ENCODE data around the gene ADAM8. TPM values are rescaled to one million over a fixed set of nuclear protein-coding genes. Genes with fewer than 3 reads are reported as not detected.
"Not testable (repeated sequence)": the region's sequence is repeated elsewhere in the genome, so short reads cannot be mapped to it uniquely, and the experiment has no call there.

Gene ADAM8
- polyA plus RNA-seq, 5 donors, result 2.0 to 4.4 (median 2.6) TPM

DNA sequence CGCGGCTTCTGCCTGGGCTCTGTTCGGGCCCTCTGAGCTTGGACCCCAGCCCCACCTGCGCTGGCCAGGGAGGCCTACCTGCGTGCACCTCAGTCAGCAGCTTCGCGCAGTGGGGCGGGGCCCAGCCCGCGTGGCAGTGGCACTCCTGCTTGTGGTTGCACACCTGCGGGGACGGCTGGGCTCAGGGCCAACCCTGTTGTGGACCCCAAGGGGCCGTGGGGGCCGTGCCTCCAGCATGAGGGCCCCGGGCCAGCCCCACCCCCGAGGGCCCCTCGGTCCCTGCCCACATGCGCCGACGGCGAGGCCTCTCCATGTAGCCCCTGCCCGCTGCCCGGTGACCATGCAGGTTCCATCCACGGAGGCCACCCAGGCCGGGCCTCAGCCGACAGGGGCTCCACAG, 7.3 kb downstream of the ADAM8 start:
- DNase-seq, result no peak

- DNase-seq, result no peak
These were observed 8.1 kb downstream of the ADAM8 start for GRCh38 chr10:133268532-133268931.

GRCh38 chr10:133267829-133268228, 8.8 kb downstream of the ADAM8 start:
- no peak for DNase-seq

GRCh38 chr10:133267293-133267692, 9.4 kb downstream of the ADAM8 start:
- DNase-seq, result no peak

DNA sequence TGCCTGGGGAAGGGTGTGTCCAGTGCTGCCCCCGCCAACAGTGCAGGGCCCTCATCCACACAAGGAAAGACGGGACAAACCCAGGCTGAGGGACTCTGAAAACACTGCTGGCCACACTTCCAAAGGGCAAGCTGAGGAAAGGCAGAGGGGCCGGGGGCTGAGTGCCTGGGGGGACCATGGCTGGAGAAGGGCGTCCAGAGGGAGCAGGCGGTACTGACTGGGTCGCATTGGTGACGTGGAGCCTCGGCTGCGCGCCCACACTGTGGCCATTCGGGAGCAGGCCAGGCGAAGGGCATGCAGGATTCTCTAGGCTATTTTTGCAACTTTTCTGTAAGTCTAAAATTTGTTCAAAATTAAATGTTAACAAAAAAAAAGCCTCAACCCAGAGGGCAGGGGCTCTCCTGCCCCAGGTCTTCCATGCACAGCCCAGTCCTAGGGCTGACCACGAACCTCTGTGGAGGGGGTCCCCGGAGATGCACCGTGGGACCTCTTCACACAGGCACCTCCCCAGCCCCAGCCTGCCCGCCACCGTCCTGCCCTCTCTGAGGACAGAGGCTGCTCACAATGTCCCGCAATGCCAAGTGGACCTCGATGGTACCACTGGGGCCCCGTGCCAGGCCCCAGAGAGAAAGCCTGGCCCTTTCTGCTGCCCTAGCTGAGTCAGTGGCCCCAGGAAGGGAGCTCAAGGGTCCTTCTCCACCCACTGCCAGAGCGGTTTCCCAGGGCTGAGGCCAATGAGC, 10.4 kb downstream of the ADAM8 start:
- no peak for DNase-seq

GRCh38 chr10:133265052-133265451, 11.6 kb downstream of the ADAM8 start:
- not testable (repeated sequence) for DNase-seq

- DNase-seq, result no peak
These were observed 12.2 kb downstream of the ADAM8 start for GRCh38 chr10:133264461-133264860.

DNA sequence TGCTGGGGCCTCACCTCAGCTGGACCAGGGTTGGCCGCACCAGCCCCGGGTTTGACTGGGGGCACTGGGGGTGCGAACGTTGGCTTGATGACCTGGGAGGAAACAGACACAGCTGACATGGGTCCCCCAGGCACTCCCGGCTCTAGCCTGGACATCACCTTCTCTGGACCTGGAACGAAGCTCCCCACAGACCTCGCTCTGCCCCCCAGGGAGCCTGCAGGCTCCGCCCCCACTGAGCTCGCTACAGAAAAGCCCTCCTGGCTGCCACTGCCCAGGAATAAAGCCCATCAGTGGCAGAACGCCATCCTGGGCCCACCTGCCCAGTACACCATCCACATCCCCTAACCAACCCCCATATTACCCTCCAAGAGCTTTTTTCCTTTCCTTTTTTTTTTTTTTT, 13.0 kb downstream of the ADAM8 start:
- DNase-seq, result no peak

DNA sequence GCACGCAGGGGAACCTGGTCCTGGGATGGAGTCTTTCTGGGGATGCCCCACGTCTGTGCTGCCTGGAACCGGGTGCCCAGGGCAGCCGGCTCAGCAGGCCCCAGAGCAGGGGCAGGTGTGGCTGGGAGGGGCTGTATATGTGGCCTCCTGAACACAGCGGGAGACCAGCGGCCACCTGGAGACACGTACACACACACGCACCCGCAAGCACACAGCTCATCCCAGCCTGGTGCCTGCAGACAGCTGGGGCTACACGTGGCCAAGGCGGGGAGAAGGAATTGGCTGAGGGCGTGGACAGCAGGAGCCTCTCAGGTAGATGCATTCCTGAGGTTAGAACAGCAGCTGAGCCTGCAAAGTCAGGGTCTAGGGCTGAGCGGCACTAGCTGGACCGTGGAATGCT, 14.0 kb downstream of the ADAM8 start:
- no peak for DNase-seq

DNA sequence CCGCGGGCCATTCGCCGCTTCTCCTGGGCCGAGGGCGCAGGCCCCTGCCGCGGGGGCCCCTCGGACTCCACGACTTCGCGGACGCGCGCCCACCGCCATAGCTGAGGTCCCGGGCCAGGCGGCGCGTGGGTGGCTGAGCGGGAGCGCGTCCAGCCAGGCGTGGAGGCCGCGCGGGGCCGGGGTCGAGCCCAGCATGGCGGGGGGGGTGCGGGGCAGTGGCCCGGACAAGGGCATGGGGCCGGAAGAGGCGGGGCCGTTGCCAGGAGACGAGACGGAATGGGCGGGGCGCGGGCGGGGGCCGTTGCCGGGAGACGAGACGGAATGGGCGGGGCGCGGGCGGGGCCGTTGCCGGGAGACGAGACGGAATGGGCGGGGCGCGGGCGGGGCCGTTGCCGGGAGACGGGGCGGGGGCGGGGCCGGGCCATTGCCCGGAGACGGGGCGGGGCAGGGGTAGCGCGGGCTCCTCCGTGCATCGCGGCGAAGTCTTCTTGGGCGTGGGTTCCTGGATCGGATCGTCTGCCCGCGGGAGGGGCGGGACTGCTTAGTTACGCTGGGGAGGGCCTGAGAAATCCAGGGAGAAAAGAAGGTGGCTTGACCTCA, 14.8 kb downstream of the ADAM8 start:
- DNase-seq, result peak in 1 of 2 donors; percentile 63

DNA sequence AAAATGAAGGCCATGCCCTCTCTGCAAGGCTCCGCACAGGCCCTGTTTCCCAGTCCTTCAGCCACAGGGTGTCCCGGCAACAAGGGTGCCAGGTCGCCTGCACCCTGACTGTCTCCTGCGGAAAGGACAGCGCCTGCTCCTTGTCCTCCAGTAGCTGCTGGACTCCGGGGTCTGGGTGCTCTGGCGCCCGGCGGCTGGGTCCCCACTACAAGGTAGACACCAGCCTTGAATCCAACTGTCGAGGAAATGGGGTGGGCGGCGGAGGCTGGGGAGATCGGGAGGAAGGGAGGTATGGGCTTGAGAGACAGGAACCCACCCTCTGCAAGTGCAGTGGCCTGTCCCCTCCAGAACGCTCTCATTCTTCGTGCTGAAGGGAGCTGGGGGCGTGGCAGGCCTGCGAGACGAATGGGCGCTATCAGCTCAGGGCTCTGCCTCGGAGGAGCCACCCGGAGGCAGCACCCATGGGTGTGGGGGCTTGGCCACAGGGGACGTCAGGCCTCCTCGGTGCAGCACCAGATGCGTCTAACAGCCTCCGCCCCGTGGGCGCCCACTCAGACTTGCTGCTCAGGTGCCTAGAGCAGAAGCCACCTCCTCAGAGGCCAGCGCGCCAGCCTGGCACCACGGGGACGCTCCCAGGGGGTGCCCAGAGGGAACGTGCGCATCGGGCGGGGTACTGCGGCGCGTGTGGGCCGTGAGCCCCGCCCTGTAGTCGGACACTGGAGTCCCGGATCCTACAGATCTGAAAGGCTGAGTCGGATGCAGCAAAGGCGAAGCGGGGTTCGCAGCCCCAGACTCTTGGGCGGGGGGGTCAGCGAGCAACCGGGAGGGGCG, 15.6 kb downstream of the ADAM8 start:
- peak in 1 of 2 donors; percentile 54 for DNase-seq

GRCh38 chr10:133259602-133259989, 17.1 kb downstream of the ADAM8 start:
- no peak for DNase-seq

DNA sequence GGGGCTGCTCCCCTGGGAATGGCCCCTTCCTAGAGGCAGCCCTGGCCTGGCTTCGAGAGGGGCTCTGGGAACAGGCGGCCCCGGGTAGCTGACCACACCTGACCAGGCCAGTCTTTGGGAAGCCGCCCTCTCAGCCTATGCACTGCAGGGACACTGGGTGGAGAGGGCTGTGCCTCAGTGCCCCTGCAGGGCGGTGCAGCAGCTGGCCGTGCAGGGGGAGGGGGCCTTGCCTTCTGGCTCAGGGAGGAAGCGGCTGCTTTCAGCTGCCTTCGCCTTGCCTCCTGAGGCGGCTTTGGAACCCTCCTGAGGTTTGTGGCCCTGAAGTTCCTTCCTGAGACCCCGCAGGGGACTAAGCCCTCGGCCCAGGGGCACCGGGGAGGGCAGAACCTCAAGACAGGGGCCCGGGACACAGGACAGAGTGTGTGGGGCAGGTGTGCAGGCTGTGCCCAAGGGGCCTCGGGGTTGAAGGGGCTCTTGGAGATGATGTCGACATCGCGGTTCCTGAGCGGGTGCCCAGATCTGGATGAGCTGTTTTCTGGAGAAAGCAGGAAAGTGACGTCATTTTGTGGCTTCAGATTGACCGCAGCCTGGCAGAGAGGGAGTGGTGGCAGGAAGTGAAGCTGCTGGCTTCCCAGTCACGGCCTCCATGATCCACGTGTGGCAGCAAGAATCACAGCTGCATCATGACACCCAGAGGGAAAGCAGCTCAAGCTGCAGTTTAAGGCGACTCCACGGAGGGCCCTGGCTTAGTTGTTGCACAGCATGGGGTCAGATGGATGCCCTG, 17.7 kb downstream of the ADAM8 start:
- peak; percentile 62 to 73 for DNase-seq

- DNase-seq, result no peak
These were observed 18.4 kb downstream of the ADAM8 start for GRCh38 chr10:133258066-133258817.

DNA sequence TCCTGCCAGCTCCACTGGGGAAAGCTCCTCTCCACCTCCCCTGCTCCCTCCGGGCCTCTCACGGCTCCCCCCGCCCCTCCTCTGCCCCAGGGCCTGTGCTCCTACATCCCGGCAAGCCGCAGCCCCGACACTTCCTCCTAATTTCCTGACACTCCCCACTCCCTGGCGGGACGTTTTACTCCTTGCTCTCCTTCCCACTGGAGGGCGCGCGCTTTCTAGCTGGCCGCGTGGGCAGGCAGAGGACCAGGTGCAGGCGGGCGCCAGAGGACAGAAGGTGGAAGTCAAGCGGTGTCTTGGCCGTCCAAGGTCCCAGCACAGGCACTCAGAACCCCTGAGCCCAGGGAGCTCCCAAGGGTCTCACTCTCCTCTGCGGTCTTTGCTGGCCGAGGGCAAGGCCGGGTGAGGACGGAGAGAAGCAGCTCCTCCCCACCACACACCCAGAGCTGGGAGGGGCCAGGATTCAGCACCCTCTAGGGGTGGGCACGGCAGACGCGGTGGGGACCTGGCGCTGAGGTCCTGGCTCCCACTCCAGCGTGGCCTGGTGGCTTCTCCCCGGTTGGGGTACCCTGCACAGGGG, 19.1 kb downstream of the ADAM8 start:
- DNase-seq, result no peak

DNA sequence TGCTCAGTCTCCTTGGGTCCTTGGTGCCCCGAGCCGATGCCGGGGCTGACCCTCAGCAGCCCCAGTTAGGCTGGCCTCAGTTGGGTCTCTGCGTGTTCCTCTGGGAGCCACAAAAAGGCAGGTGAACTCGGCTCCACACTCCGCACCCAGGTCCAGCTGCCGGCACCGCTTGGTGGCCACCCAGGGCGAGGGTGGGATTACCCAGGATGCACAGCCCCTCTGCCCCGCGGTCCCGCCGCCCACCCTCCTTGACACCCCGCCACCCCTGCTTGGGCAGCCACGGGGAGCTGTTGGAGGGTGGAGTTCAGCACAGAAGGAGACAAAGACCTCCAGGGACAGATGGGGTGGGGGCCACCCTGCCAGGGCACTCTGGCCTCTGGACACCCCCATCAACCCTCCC, 21.3 kb downstream of the ADAM8 start:
- no peak for DNase-seq

GRCh38 chr10:133254421-133255120, 22.1 kb downstream of the ADAM8 start:
- no peak for DNase-seq

- no peak for DNase-seq
These were observed 23.2 kb downstream of the ADAM8 start for GRCh38 chr10:133253361-133253955.

- no peak for DNase-seq
These were observed 24.5 kb downstream of the ADAM8 start for GRCh38 chr10:133252223-133252552.
